H1 (cell line): ENCODE data around the gene SP8. TPM values are rescaled to one million over a fixed set of nuclear protein-coding genes. Genes with fewer than 3 reads are reported as not detected.
A peak's percentile ranks its signal among the peaks of the same experiment; 100 is the strongest.

Source experiments
- CTCF ChIA-PET: fragments of 300-600 bp; sonication (Branson Sonifier 250); formaldehyde crosslinking; loops from one replicate; lab custom pipeline; 2021; ENCODE audit not compliant: partially characterized antibody; lab: Charles Lee
- POLR2A ChIA-PET: fragments of 300-600 bp; sonication (Branson Sonifier 250); formaldehyde crosslinking; loops from one replicate; lab custom pipeline; 2021; ENCODE audit warnings: inconsistent platforms; ENCODE audit not compliant: partially characterized antibody; lab: Charles Lee
- DNase-seq, 2 experiments: peaks; one replicate each; pipeline versions ENCODE4 v3.0.0 to v3.0.0-alpha.2; 2010 to 2022; ENCODE audit warnings: low spot score in 2 of 2, low read depth in 1 of 2, mixed read lengths in 1 of 2
- FAIRE-seq: peaks from 2 replicates; lab custom pipeline; 2011; peaks lifted over from hg19 to GRCh38; lab: Jason Lieb, UNC
- H2AFZ ChIP-seq: 2 replicates; pipeline ENCODE4 v1.8.1; 2012; ENCODE audit warnings: low read length, inconsistent platforms
- H2AK5ac ChIP-seq: 2 replicates; pipeline ENCODE4 v1.6.1; 2013; ENCODE audit warnings: low read depth, low read length
- H2BK120ac ChIP-seq: replicated peaks from 2 replicates; pipeline ENCODE3; 2013; ENCODE audit warnings: low read depth, low read length, inconsistent platforms
- H2BK12ac ChIP-seq: 2 replicates; pipeline ENCODE4 v1.6.1; 2013; ENCODE audit warnings: low read depth, low read length
- H2BK15ac ChIP-seq: 2 replicates; pipeline ENCODE4 v1.6.1; 2013; ENCODE audit warnings: low read length
- H2BK20ac ChIP-seq: 2 replicates; pipeline ENCODE4 v1.6.1; 2013; ENCODE audit warnings: low read length
- H2BK5ac ChIP-seq: 2 replicates; pipeline ENCODE4 v1.6.1; 2013; ENCODE audit warnings: low read depth, low read length
- H3K14ac ChIP-seq: 2 replicates; pipeline ENCODE4 v1.6.1; 2013; ENCODE audit warnings: inconsistent platforms; ENCODE audit not compliant: insufficient read length
- H3K18ac ChIP-seq: 2 replicates; pipeline ENCODE4 v1.6.1; 2013; ENCODE audit warnings: low read length; ENCODE audit errors: extremely low read depth
- H3K23ac ChIP-seq: 2 replicates; pipeline ENCODE4 v1.6.1; 2013; ENCODE audit warnings: inconsistent platforms; ENCODE audit not compliant: insufficient read length
- H3K23me2 ChIP-seq: 2 replicates; pipeline ENCODE4 v1.6.1; 2013; ENCODE audit warnings: low read depth, low read length
- H3K27ac ChIP-seq: 2 replicates; pipeline ENCODE4 v1.6.1; 2011; ENCODE audit warnings: low read depth, low read length, inconsistent platforms
- H3K27me3 ChIP-seq, 4 experiments: replicated peaks in 1 of 4; 1 replicate in 1 of 4; 2 replicates in 3 of 4; pipeline versions ENCODE4 v1.6.1 to v1.8.1; 2011 to 2013; ENCODE audit warnings: low read length in 3 of 4, mild to moderate bottlenecking in 3 of 4, inconsistent platforms in 2 of 4, mixed read lengths in 2 of 4, moderate library complexity in 1 of 4; ENCODE audit not compliant: control insufficient read depth in 3 of 4, insufficient read depth in 3 of 4; ENCODE audit errors: extremely low read depth in 1 of 4
- H3K36me3 ChIP-seq, 4 experiments: 2 replicates each; pipeline versions ENCODE4 v1.6.1 to v1.8.1; 2011 to 2013; ENCODE audit warnings: mild to moderate bottlenecking in 4 of 4, low read length in 3 of 4, moderate library complexity in 2 of 4, control low read depth in 1 of 4, inconsistent platforms in 1 of 4; ENCODE audit not compliant: insufficient read depth in 4 of 4, control insufficient read depth in 2 of 4
- H3K4ac ChIP-seq: replicated peaks from 2 replicates; pipeline ENCODE3; 2013; ENCODE audit warnings: low read length, low read depth, mixed read lengths, inconsistent platforms; ENCODE audit not compliant: insufficient read length
- H3K4me1 ChIP-seq, 4 experiments: replicated peaks in 1 of 4; 1 replicate in 1 of 4; 2 replicates in 3 of 4; pipeline versions ENCODE4 v1.6.1 to v1.8.1; 2011 to 2013; ENCODE audit warnings: low read length in 3 of 4, inconsistent platforms in 2 of 4, mixed read lengths in 1 of 4; ENCODE audit not compliant: insufficient read depth in 4 of 4, control insufficient read depth in 3 of 4
- H3K4me2 ChIP-seq, 2 experiments: 2 replicates each; pipeline versions ENCODE4 v1.6.1 to v1.8.1; 2011 to 2013; ENCODE audit warnings: low read depth in 2 of 2, low read length in 2 of 2, control low read depth in 1 of 2, inconsistent platforms in 1 of 2, mild to moderate bottlenecking in 1 of 2; ENCODE audit not compliant: insufficient read depth in 1 of 2
- H3K4me3 ChIP-seq, 4 experiments: fragments of 200-600, 300-600 bp in 1 of 4; sonication (generic), shearing (Covaris generic), sonication (Bioruptor Twin) in 1 of 4; 2 replicates each; pipeline versions ENCODE4 v1.5.1 to v1.8.1; 2011 to 2016; ENCODE audit warnings: low read length in 4 of 4, low read depth in 3 of 4, control low read depth in 2 of 4, inconsistent platforms in 2 of 4, mild to moderate bottlenecking in 2 of 4, mixed read lengths in 1 of 4, moderate library complexity in 1 of 4; ENCODE audit not compliant: insufficient read depth in 2 of 4; ENCODE audit errors: extremely low read depth in 1 of 4
- H3K56ac ChIP-seq: replicated peaks from 2 replicates; pipeline ENCODE3; 2013; ENCODE audit warnings: low read depth, mild to moderate bottlenecking, mixed read lengths, low read length, inconsistent platforms; ENCODE audit not compliant: insufficient read length
- H3K79me1 ChIP-seq: 2 replicates; pipeline ENCODE4 v1.6.1; 2013; ENCODE audit warnings: low read depth, low read length, control low read depth
- H3K79me2 ChIP-seq, 2 experiments: 2 replicates each; pipeline versions ENCODE4 v1.6.1 to v1.8.1; 2012 to 2013; ENCODE audit warnings: low read length in 2 of 2, mild to moderate bottlenecking in 2 of 2, inconsistent platforms in 1 of 2; ENCODE audit not compliant: insufficient read depth in 2 of 2, control insufficient read depth in 1 of 2
- H3K9ac ChIP-seq, 4 experiments: replicated peaks in 1 of 4; 1 replicate in 1 of 4; 2 replicates in 3 of 4; pipeline versions ENCODE4 v1.6.1 to v1.8.1; 2011 to 2013; ENCODE audit warnings: low read depth in 3 of 4, low read length in 3 of 4, control low read depth in 2 of 4, mild to moderate bottlenecking in 2 of 4, moderate library complexity in 2 of 4, inconsistent platforms in 1 of 4; ENCODE audit errors: extremely low read depth in 1 of 4
- H3K9me3 ChIP-seq, 2 experiments: 2 replicates each; pipeline versions ENCODE4 v1.6.1 to v1.8.1; 2012 to 2013; ENCODE audit warnings: mild to moderate bottlenecking in 2 of 2, moderate library complexity in 2 of 2, control low read depth in 1 of 2, inconsistent platforms in 1 of 2, low read depth in 1 of 2, low read length in 1 of 2, mixed read lengths in 1 of 2; ENCODE audit not compliant: insufficient read depth in 2 of 2
- H4K20me1 ChIP-seq, 2 experiments: replicated peaks in 1 of 2; 2 replicates each; pipeline versions ENCODE3 to v1.8.1; 2011 to 2013; ENCODE audit warnings: inconsistent platforms in 2 of 2, low read length in 2 of 2, mild to moderate bottlenecking in 1 of 2; ENCODE audit not compliant: insufficient read depth in 2 of 2, control insufficient read depth in 1 of 2
- H4K5ac ChIP-seq: 2 replicates; pipeline ENCODE4 v1.6.1; 2013; ENCODE audit warnings: low read length, low read depth, mixed read lengths, inconsistent platforms; ENCODE audit not compliant: insufficient read length
- H4K8ac ChIP-seq: 2 replicates; pipeline ENCODE4 v1.8.0; 2013; ENCODE audit warnings: mild to moderate bottlenecking, moderate library complexity, low read length, inconsistent platforms; ENCODE audit not compliant: insufficient read depth; ENCODE audit errors: extremely low read depth
- H4K91ac ChIP-seq: replicated peaks from 2 replicates; pipeline ENCODE3; 2013; ENCODE audit warnings: low read length, mixed read lengths, inconsistent platforms; ENCODE audit not compliant: insufficient read length
- ASH2L ChIP-seq: fragments of 200-600, 300-600 bp; sonication (generic); IDR thresholded peaks from one replicate; pipeline ENCODE4 v1.7.1; 2017; ENCODE audit warnings: low read length
- BACH1 ChIP-seq: IDR thresholded peaks from 2 replicates; pipeline ENCODE4 v1.6.1; 2012; ENCODE audit warnings: low read length, improper control_type of control experiment
- CHD1 ChIP-seq: IDR thresholded peaks from 2 replicates; pipeline ENCODE4 v1.6.1; 2012; ENCODE audit warnings: low read depth, low read length, improper control_type of control experiment
- CREB1 ChIP-seq: IDR thresholded peaks from 2 replicates; pipeline ENCODE4 v1.6.1; 2012; ENCODE audit warnings: inconsistent platforms
- CTBP2 ChIP-seq: IDR thresholded peaks from 2 replicates; pipeline ENCODE4 v1.7.0; 2011; ENCODE audit warnings: borderline replicate concordance, mild to moderate bottlenecking, moderate library complexity, mixed read lengths, low read length; ENCODE audit not compliant: insufficient read depth, insufficient read length
- HDAC2 ChIP-seq, 2 experiments: fragments of 300-600 bp in 1 of 2; sonication (generic) in 1 of 2; IDR thresholded peaks; 2 replicates each; pipeline ENCODE4 v1.6.1; 2011 to 2012; ENCODE audit warnings: low read depth in 2 of 2, low read length in 2 of 2, mild to moderate bottlenecking in 2 of 2, moderate library complexity in 2 of 2, borderline replicate concordance in 1 of 2, inconsistent platforms in 1 of 2
- NRF1 ChIP-seq: IDR thresholded peaks from 2 replicates; pipeline ENCODE4 v1.6.1; 2011; ENCODE audit warnings: mild to moderate bottlenecking, low read depth, low read length, improper control_type of control experiment
- RXRA ChIP-seq: IDR thresholded peaks from 2 replicates; pipeline ENCODE4 v1.6.1; 2011; ENCODE audit warnings: low read depth, mild to moderate bottlenecking, low read length, moderate library complexity; ENCODE audit not compliant: insufficient read depth
- WGBS, 2 experiments: shearing (Covaris generic) in 1 of 2; methylation state at CpG; one replicate each; pipeline versions ENCODE4 v1.1.6 to v1.1.7; 2013 to 2015; ENCODE audit warnings: low lambda C conversion rate in 2 of 2, mixed read lengths in 2 of 2, inconsistent platforms in 1 of 2, low coverage in 1 of 2, missing lambda C conversion rate in 1 of 2; ENCODE audit not compliant: insufficient replicate concordance in 2 of 2, insufficient coverage in 1 of 2, insufficient read length in 1 of 2; ENCODE audit errors: extremely low coverage in 1 of 2, missing lambda C conversion rate in 1 of 2; 5-methylcytosine and 5-hydroxymethylcytosine counted together
- polyA plus RNA-seq, 7 experiments: library from polyadenylated mRNA; depleted of rRNA in 3 of 7; stranded (reverse) in 5 of 7; unstranded in 2 of 7; fragments of >200 nt in 5 of 7; fragments of 200-250 nt in 2 of 7; gene quantifications; 1 replicate in 5 of 7; 2 replicates in 1 of 7; 4 replicates in 1 of 7; pipeline versions ENCODE4 v1.2.1 to v1.2.3, GENCODE V29; 2011 to 2013; ENCODE audit warnings: missing spikeins in 2 of 7, mixed read lengths in 2 of 7
- total RNA-seq: library from RNA; stranded (reverse); fragmentation: NEBNext Ultra II Directional; extraction: Animal tissue kit (Norgen Biotek cat#: 25700); gene quantifications from 2 replicates; pipeline ENCODE4 v1.2.1, GENCODE V29; 2021
- TF ChIP-seq, protein P1 (sequence below): IDR thresholded peaks from 2 replicates; pipeline ENCODE4 v1.6.1; 2012; ENCODE audit warnings: low read length, inconsistent platforms

The SP8 gene
- total and polyA plus RNA-seq, 2 of the 8 experiments (the other 6 are each of a cell fraction or from before 2014, with no cell fraction given), result 11.3 to 12.0 TPM

DNA sequence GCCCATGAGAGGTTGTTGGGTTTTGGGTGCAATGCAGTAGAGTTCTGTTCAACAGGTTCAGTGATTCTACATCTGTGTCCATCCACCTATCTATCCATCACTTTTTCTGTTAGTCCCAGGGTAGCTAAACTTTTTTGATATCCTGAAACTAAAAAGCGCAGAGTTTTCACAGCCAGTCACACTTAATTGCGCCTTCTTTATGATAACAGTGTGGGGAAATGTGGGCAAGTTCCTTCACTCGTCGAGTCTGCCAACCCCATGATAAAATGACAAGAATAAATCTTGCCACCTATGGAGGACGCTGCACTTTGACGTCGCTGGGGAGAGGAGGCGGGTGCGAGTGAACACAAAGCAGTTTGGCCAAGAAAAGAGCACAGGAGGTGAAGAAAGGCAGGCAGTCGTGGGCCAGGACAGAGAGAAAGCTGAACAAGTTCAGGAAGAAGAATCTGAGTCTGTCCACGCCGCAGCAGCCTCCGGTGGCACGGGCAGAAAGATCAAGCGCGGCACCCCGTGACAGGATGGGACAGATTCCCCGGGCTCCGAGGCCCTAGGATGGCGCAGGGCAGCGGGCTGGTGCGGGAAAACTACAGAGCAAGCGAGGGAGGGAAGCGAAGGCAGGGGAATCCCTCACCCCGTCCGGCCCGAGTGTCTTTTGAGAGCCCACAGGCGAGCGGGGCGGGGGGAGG is 9.2 kb downstream of the SP8 start:
- no peak for FAIRE-seq
- Histone ChIP-seq H2AK5ac (peak overlapping the region; percentile 11; the same call in 1 of the 2 replicates), H3K79me1 (no peaks in the 10 kb centered on the region), H3K56ac (no peak overlapping the region), H3K18ac (no peak overlapping the region; the same call in 1 of the 2 replicates), H3K27ac (no peak overlapping the region), H2BK12ac (peak overlapping the region; percentile 20), H3K79me2 (peaks cover 0 to 20% of the 10 kb centered on the region in 2 experiments; a peak in 2 of 4 replicates), H2BK5ac (no peak overlapping the region; the same call in 1 of the 2 replicates), H3K23ac (no peak overlapping the region), H3K23me2 (peaks cover 17% of the 10 kb centered on the region), H2BK120ac (no peak overlapping the region), H3K9me3 (no peaks in the 10 kb centered on the region), H2BK15ac (no peak overlapping the region), H2AFZ (peak overlapping the region; percentile 56; the same call in 1 of the 2 replicates), H3K14ac (no peak overlapping the region), H4K5ac (no peak overlapping the region), H3K4me2 (peak overlapping the region; percentile 64 to 91), H2BK20ac (0 out of 2 replicates have a peak overlapping the region, but pooled peaks have one; percentile 15), H3K4me3 (peak overlapping the region; percentile 21 to 62 (median 58)), H4K20me1 (no peaks in the 10 kb centered on the region), H3K4ac (no peak overlapping the region), H3K36me3 (no peaks in the 10 kb centered on the region), H3K9ac (0 out of 7 replicates have a peak overlapping the region, but pooled peaks of 1 of the 4 experiments have one; percentile 11), H4K91ac (no peak overlapping the region), H4K8ac (peak overlapping the region; percentile 4), H3K4me1 (peaks cover 11 to 29% (median 16%) of the 10 kb centered on the region in 4 experiments), H3K27me3 (peaks cover 4 to 13% (median 12%) of the 10 kb centered on the region in 4 experiments)
- CTCF ChIA-PET, result interaction anchor here (0.6 to 4.4 kb wide), 17 partner anchors 8 to 989 kb away, joined by 3 to 31 read pairs (median 5); no protein-coding TSS in a partner anchor
- DNase-seq, result peak in 1 of 2 experiments; percentile 71
- POLR2A ChIA-PET, result interaction anchor here (0.9 to 14.6 kb wide), 4 partner anchors 14 to 127 kb away, joined by 3 to 192 read pairs (median 4); partner anchors contain the start of gene SP8
- 7% methylated on average over 30 of the region's 30 CpGs; no CpG with 5 or more reads in 1 of the 2 experiments for WGBS, 2 experiments
- TF ChIP-seq NRF1, result no peak
- 0 out of 2 replicates have a peak, but pooled peaks have one; percentile 21 for TF ChIP-seq BACH1
- TF ChIP-seq CREB1, result peak; percentile 67
- TF ChIP-seq CHD1, result no peak
- TF ChIP-seq ASH2L, result no peak
- TF ChIP-seq, protein P1, sequence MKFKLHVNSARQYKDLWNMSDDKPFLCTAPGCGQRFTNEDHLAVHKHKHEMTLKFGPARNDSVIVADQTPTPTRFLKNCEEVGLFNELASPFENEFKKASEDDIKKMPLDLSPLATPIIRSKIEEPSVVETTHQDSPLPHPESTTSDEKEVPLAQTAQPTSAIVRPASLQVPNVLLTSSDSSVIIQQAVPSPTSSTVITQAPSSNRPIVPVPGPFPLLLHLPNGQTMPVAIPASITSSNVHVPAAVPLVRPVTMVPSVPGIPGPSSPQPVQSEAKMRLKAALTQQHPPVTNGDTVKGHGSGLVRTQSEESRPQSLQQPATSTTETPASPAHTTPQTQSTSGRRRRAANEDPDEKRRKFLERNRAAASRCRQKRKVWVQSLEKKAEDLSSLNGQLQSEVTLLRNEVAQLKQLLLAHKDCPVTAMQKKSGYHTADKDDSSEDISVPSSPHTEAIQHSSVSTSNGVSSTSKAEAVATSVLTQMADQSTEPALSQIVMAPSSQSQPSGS, result no peak
- 0 out of 4 replicates have a peak, but pooled peaks of 1 of the 2 experiments have one; percentile 9 for TF ChIP-seq HDAC2 (IDR thresholded peaks at IDR 0.05; ENCODE audit: borderline replicate concordance in 1 of 2, low read depth in 2 of 2, low read length in 2 of 2)
- TF ChIP-seq CTBP2, result peak; percentile 81
- no peak for TF ChIP-seq RXRA
